ENCODE data around the gene PCED1B. TPM values are rescaled to one million over a fixed set of nuclear protein-coding genes. Genes with fewer than 3 reads are reported as not detected.
"Not testable (repeated sequence)": the region's sequence is repeated elsewhere in the genome, so short reads cannot be mapped to it uniquely, and the experiment has no call there.

PCED1B gene
- total RNA-seq, 1 donor: 10.0 TPM

GRCh38 chr12:47184813-47185212 lies 105.4 kb downstream of the PCED1B start:
- Histone ChIP-seq H3K27me3 (ENCODE audit: insufficient read depth, low read length) (no peaks in the 10 kb centered on the region), H3K4me3 (ENCODE audit: low read length) (no peak overlapping the region), H3K4me1 (ENCODE audit: insufficient read depth, low read length) (peaks cover 21% of the 10 kb centered on the region), H3K9me3 (ENCODE audit: low read depth, low read length) (no peaks in the 10 kb centered on the region)

- Histone ChIP-seq H3K4me1 (ENCODE audit: insufficient read depth, low read length) (peaks cover 36% of the 10 kb centered on the region), H3K9me3 (ENCODE audit: low read depth, low read length) (no peaks in the 10 kb centered on the region), H3K27me3 (ENCODE audit: insufficient read depth, low read length) (no peaks in the 10 kb centered on the region), H3K4me3 (ENCODE audit: low read length) (no peak overlapping the region)
Observed at GRCh38 chr12:47186246-47186645, 106.8 kb downstream of the PCED1B start.

DNA sequence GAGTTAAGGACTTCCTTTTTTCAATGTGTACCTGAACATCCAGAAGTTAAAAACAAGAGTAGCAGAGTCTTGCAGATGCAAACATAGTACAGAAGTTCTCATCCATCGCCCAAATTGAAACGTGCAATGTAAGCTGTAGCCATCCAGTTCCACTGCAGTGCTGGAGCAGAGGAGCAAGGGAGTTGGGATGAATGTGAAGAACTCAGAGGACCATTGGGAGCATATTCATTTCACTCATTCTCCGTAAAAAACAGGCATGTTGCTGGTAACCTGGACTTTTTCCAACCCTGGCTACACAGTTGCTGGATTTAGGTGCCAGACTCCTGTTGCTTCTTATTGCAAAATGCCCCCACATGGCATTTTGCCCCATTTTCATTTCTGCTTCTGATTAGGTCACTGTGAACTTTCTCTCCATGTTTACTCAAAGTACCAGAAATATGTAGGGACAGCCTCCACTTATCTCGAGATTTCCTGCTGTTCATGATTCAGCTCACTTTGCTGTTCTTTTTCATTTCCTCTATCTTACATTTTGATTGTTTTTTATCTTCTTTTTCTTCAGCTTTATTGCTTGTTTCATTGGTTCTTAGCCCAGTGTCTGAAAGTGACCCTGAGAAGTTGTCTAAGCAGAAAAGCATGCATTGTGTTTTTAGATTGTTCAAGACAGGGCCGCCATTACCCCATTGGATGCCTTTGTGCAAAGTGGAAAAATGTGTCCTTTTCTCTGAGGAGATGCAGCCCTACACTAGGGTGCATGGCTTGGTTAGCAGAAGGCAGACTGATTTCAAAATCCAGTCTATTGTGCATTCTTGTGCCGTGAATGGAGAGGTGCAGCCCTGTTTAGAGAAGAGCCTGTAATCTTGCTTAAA lies 109.4 kb downstream of the PCED1B start:
- Histone ChIP-seq H3K4me3 (ENCODE audit: low read length) (no peak overlapping the region), H3K9me3 (ENCODE audit: low read depth, low read length) (no peaks in the 10 kb centered on the region), H3K4me1 (ENCODE audit: insufficient read depth, low read length) (peaks cover 55% of the 10 kb centered on the region), H3K27me3 (ENCODE audit: insufficient read depth, low read length) (no peaks in the 10 kb centered on the region)

- H3K4me1 ChIP-seq (ENCODE audit: insufficient read depth, low read length): peaks cover 64% of the 10 kb centered on the region
Observed at GRCh38 chr12:47189728-47190127, 110.3 kb downstream of the PCED1B start.

DNA sequence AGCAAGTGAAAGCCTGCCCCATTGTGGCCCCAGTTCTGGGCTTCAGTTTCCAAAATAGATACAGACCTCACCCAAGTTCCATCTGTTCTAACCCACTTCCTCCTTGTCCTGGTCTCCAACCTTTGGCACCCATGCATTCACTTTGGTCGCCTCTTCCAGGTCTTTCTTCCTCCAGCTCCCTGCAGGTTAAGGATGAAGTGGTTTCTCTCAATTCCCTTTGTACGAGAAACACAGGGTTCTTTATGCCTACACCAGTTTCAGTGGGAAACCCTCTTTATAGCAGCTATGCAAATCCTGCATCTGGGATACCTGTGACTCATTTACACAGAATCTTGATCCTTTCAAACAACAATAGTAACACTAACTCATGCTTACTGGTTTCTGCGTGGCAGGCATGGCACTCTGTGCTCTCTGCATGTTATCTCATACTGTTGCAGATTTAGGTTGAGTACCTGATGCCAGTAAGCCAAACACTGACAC lies 110.9 kb downstream of the PCED1B start:
- no peaks in the 10 kb centered on the region for H3K27me3 ChIP-seq (ENCODE audit: insufficient read depth, low read length)
- H3K4me3 ChIP-seq (ENCODE audit: low read length): no peak overlapping the region
- H3K4me1 ChIP-seq (ENCODE audit: insufficient read depth, low read length): peaks cover 68% of the 10 kb centered on the region
- H3K9me3 ChIP-seq (ENCODE audit: low read depth, low read length): no peaks in the 10 kb centered on the region

More at GRCh38 chr12:47189728-47190127, 110.3 kb downstream of the PCED1B start:
- Histone ChIP-seq H3K27me3 (ENCODE audit: insufficient read depth, low read length) (no peaks in the 10 kb centered on the region), H3K4me3 (ENCODE audit: low read length) (no peak overlapping the region), H3K9me3 (ENCODE audit: low read depth, low read length) (no peaks in the 10 kb centered on the region)

- Histone ChIP-seq H3K27me3 (ENCODE audit: insufficient read depth, low read length) (no peaks in the 10 kb centered on the region), H3K9me3 (ENCODE audit: low read depth, low read length) (no peaks in the 10 kb centered on the region), H3K4me1 (ENCODE audit: insufficient read depth, low read length) (peaks cover 68% of the 10 kb centered on the region), H3K4me3 (ENCODE audit: low read length) (no peak overlapping the region)
Observed at GRCh38 chr12:47190905-47191304, 111.5 kb downstream of the PCED1B start.

GRCh38 chr12:47192051-47192450 lies 112.6 kb downstream of the PCED1B start:
- Histone ChIP-seq H3K4me1 (ENCODE audit: insufficient read depth, low read length) (peaks cover 68% of the 10 kb centered on the region), H3K4me3 (ENCODE audit: low read length) (no peak overlapping the region), H3K27me3 (ENCODE audit: insufficient read depth, low read length) (no peaks in the 10 kb centered on the region), H3K9me3 (ENCODE audit: low read depth, low read length) (no peaks in the 10 kb centered on the region)

- Histone ChIP-seq H3K9me3 (ENCODE audit: low read depth, low read length) (no peaks in the 10 kb centered on the region), H3K4me1 (ENCODE audit: insufficient read depth, low read length) (peaks cover 64% of the 10 kb centered on the region), H3K27me3 (ENCODE audit: insufficient read depth, low read length) (no peaks in the 10 kb centered on the region), H3K4me3 (ENCODE audit: low read length) (no peak overlapping the region)
Observed at GRCh38 chr12:47193066-47193465, 113.6 kb downstream of the PCED1B start.

- H3K4me1 ChIP-seq (ENCODE audit: insufficient read depth, low read length): peaks cover 53% of the 10 kb centered on the region
- no peak overlapping the region for H3K4me3 ChIP-seq (ENCODE audit: low read length)
- H3K9me3 ChIP-seq (ENCODE audit: low read depth, low read length): no peaks in the 10 kb centered on the region
- H3K27me3 ChIP-seq (ENCODE audit: insufficient read depth, low read length): no peaks in the 10 kb centered on the region
Observed at GRCh38 chr12:47194501-47194900, 115.1 kb downstream of the PCED1B start.

DNA sequence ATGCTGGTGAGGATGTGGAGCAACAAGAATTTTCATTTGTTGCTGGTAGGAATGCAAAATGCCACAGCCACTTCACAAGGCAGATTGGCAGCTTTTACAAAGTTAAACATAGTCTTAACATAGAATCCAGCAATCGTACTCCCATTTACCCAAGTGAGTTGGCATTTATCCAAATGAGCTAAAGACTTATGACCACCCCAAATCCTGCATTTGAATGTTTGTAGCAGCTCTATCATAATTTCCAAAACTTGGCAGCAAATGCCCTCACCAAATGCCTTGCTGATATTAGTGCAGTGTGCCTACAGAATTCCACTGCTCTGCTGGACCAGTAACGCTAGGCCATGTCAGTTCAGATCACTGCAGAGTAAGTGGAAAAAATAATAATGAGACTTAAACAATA lies 121.0 kb downstream of the PCED1B start:
- H3K9me3 ChIP-seq (ENCODE audit: low read depth, low read length): no peaks in the 10 kb centered on the region
- H3K27me3 ChIP-seq (ENCODE audit: insufficient read depth, low read length): no peaks in the 10 kb centered on the region
- peaks cover 12% of the 10 kb centered on the region for H3K4me1 ChIP-seq (ENCODE audit: insufficient read depth, low read length)
- H3K4me3 ChIP-seq (ENCODE audit: low read length): no peak overlapping the region

DNA sequence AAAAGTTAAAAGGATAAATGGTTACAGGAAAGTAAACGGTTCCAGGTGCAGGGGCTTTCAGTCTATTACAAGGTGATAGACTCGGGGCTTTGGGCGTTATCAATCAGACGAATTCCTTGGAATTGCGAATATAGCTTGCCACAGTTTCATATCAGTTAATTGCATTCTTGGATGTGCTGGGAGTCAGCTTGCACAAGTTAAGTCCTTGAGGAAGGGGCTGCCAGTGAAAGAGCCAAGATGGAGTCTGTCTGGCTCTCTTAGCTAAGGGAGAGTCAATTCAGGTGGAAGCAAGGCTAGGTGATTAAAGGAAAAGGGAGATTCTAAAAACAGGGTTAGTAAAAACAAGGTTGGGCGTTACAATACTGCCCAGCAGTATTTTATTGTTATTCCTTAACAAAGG lies 121.8 kb downstream of the PCED1B start:
- not testable (repeated sequence) for H3K4me3 ChIP-seq (ENCODE audit: low read length); H3K9me3 ChIP-seq (ENCODE audit: low read depth, low read length); H3K27me3 ChIP-seq (ENCODE audit: insufficient read depth, low read length)
- H3K4me1 ChIP-seq (ENCODE audit: insufficient read depth, low read length): peaks cover 19% of the 10 kb centered on the region

GRCh38 chr12:47202176-47202575 lies 122.8 kb downstream of the PCED1B start:
- peaks cover 29% of the 10 kb centered on the region for H3K4me1 ChIP-seq (ENCODE audit: insufficient read depth, low read length)
- H3K9me3 ChIP-seq (ENCODE audit: low read depth, low read length): no peaks in the 10 kb centered on the region
- no peak overlapping the region for H3K4me3 ChIP-seq (ENCODE audit: low read length)
- no peaks in the 10 kb centered on the region for H3K27me3 ChIP-seq (ENCODE audit: insufficient read depth, low read length)

- H3K4me1 ChIP-seq (ENCODE audit: insufficient read depth, low read length): peaks cover 56% of the 10 kb centered on the region
- no peaks in the 10 kb centered on the region for H3K27me3 ChIP-seq (ENCODE audit: insufficient read depth, low read length)
- H3K4me3 ChIP-seq (ENCODE audit: low read length): no peak overlapping the region
- H3K9me3 ChIP-seq (ENCODE audit: low read depth, low read length): no peaks in the 10 kb centered on the region
Observed at GRCh38 chr12:47205532-47206449, 126.4 kb downstream of the PCED1B start.

- no peak overlapping the region for H3K4me3 ChIP-seq (ENCODE audit: low read length)
- H3K27me3 ChIP-seq (ENCODE audit: insufficient read depth, low read length): no peaks in the 10 kb centered on the region
- peaks cover 56% of the 10 kb centered on the region for H3K4me1 ChIP-seq (ENCODE audit: insufficient read depth, low read length)
- H3K9me3 ChIP-seq (ENCODE audit: low read depth, low read length): no peaks in the 10 kb centered on the region
Observed at GRCh38 chr12:47206450-47207339, 127.3 kb downstream of the PCED1B start.
